Activated CD4-positive, CD25-positive, alpha-beta regulatory T cell (primary cell): ENCODE data around the gene CHSY1.
A peak's percentile ranks its signal among the peaks of the same experiment; 100 is the strongest.

Source experiments
- DNase-seq, 4 experiments: peaks; one replicate each; lab custom pipeline; 2025; lab: John Stamatoyannopoulos, UW

The CHSY1 gene

DNA sequence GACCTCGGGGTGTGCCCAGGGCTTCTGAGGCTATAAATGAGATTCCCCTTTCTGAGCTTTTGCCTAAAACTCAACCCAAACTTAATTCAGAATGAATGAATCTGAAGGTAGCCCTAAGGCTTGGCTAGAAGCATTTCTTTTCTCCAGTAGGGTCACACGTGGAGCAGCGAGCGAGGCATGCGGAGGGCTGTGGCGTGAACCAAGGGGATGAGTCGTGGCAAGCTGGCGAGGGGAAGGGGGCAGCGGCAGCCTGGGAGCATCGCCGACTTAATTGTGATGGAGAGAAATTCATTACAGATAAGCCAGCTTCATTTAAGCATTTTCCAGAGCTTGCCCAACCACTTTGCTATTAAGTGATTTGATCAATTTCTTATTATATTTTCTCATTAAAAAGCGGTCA lies 79.9 kb downstream of the CHSY1 start:
- no peak for DNase-seq

GRCh38 chr15:101170568-101171350 lies 81.1 kb downstream of the CHSY1 start:
- no peak for DNase-seq

DNA sequence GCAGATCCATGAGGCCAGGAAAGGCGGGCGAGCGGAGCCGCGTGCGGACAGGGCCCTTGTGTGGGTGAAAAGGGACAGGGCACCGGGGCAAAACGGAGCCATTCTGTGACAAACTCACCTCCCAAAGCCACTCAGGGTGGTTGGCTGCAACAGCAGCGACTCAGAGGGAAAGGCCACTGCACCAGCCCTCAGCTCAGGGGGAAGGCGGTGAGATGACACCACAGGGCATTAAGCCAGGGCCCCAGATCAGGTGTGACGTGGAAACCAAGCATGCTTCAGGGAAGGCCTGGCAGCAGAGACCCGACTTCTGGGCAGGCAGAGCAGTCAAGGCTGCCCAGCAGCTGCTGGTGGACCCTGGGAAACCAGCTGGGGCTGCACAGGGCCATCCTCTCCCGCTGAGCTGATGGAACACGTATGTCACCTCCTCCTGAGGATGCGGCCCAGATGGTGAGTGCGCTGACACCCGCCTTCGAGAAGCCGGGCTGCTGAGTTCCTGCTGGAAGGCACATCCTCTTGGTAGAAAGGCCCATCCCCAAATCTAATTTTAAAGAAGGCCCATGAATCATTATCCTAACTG lies 82.3 kb downstream of the CHSY1 start:
- no peak for DNase-seq

- no peak for DNase-seq
These were observed 82.9 kb downstream of the CHSY1 start for GRCh38 chr15:101168898-101169494.

GRCh38 chr15:101168463-101168824 lies 83.4 kb downstream of the CHSY1 start:
- no peak for DNase-seq

DNA sequence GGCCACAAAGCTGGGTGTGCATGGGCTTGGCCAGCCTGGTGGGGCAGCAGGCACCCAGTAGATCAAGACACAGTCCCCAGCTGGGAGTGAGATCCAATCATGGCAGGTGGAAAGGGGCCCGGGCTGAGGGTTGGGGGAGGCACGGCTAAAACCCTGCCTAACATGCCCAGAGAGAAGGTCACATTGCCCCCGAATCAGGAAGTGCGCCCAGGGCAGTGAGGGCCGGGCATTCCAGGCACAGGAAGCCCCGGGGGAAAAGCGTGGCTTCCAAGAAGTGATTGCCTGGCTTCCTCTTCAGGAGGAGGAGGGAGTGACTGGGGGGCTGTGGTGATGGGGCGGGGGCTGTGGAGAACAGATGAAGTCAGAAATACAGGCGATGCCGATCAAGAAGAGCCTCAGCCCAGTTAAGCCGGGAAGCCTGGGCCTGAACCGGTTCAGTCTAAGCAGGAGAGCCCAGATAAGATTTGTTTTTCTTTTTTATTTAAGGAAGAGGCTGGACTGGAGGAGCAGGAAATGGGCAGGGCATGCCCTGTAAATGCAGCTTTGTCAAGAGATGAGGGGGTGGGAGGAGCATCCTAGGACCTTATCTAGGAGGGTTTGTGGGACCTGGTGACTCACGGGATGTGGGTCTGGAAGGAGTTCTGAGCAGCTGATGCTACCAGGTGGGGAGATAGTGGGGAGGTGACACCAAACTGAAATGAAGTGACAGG lies 83.9 kb downstream of the CHSY1 start:
- DNase-seq: peak in 1 of 4 experiments; percentile 16

DNA sequence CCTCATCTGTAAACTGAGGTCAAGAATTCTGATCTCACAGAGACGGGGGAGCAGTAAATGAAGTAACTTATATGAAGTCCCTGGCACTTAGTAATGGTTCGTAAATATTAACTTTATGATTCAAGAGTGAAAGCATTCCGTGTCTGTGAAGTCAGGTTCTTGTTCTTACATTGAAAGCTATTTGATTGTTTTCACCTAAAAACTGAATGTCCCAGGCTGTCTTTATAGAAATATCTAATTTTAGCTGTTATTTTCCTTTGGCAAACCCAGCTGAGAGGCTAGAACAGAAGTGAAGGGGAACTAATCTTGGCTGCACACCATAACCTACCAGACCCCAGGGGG lies 84.5 kb downstream of the CHSY1 start:
- no peak for DNase-seq

- DNase-seq: no peak
These were observed 85.9 kb downstream of the CHSY1 start for GRCh38 chr15:101165905-101166471.

GRCh38 chr15:101162701-101163483 lies 89.0 kb downstream of the CHSY1 start:
- DNase-seq: no peak

DNA sequence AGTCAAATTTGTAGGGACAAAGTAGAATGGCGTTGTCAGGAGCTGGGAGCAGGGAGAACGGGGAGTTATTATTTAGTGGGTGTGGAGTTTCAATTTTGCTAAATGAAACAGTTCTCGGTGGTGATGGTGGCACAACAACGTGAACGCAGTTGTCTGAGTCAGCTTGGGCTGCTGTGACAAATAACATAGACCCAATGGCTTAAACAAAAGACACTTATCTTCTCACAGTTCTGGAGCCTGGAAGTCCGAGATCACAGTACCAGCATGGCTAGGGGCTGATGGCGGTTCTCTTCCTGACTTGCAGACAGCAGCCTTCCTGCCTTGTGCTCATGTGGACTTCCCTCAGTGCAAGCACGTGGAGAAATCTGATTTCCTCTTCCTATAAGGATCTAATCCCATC lies 90.2 kb downstream of the CHSY1 start:
- no peak for DNase-seq

DNA sequence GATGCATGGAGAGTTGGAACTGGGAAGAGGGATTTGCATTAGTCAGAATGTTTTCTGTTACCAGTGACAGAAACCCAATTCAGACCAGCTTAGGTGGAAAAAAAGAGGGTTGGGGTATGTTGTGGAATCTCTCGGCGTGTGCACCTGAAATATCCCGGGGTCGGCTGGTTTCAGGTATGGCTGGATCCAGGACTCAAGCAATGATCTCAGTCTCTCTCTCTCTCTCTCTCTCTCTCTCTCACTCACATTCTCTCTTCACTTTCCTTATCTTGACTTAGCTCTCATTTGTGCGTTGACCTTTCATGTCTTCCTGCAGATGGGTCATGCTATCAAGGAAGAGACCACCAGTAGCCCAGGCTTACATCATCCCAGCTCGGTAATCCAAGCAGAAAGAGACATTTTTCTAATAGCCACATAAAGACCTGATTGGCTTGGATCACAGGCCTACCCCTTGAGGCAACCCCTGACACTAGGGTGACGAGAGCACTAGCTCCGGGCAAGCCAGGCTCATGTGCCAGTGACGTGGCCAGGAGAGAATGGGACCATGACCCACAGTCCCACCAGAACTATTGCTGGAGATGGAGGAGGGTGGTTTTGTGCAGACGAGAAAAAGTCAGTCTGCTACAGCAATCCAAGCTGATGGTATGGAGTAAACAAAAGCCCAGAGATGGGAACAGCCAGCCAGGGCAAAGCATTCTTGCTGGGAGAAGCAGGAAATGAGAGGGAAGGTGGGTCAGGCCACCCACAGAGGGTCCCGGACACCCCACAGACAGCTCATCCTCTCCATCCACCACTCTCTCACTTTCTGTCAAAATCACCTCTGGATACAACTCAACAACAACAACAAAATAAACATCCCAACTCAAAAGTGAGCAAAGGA lies 91.7 kb downstream of the CHSY1 start:
- no peak for DNase-seq

GRCh38 chr15:101159096-101159935 lies 92.5 kb downstream of the CHSY1 start:
- no peak for DNase-seq

- no peak for DNase-seq
These were observed 93.4 kb downstream of the CHSY1 start for GRCh38 chr15:101158166-101159095.

DNA sequence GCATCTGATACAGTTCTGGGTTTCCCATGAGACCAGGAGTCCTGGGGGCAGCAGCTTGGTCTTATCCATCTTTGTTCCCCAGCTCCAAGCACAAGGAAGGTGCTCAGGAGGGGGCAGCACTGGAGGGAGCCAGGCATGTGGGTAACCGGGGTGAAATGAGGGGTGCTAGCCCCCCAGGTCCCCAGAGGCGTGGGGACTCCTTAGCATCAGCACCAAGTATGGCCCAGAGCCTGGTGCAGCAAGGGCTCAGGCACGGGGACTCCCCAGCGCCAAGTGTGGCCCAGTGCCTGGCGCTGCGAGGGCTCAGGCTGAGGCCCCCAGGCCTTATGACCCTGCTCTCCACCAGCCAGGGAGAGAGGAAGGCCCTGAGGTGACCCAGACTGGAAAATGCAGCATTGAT lies 94.1 kb downstream of the CHSY1 start:
- DNase-seq: no peak

- no peak for DNase-seq
These were observed 95.2 kb downstream of the CHSY1 start for GRCh38 chr15:101156509-101157159.

DNA sequence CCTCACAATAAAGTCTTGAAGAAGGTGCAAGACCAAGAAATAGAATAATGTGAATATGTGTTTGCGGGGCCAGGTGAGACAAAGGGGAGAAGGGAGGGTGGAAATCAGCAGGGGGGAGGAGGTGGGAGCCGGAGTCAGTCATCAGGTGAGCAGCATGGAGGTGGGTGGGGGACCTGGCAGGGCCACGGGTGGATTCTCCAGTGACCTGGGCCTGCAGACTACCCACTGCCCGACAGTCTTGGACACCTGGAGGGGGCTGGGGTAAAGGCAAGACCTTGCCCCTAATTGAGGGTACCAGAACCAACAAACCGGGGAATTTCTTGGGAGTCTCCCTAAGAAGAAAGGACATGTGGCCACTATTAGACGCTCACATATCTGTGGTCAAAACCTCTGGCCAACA lies 95.8 kb downstream of the CHSY1 start:
- DNase-seq: no peak

- DNase-seq: no peak
These were observed 97.8 kb downstream of the CHSY1 start for GRCh38 chr15:101153801-101154656.
